Caki2 (cell line): ENCODE data around the gene MPPED2. TPM values are rescaled to one million over a fixed set of nuclear protein-coding genes. Genes with fewer than 3 reads are reported as not detected.

Source experiments
- DNase-seq: peaks from one replicate; pipeline ENCODE4 v3.0.0-alpha.2; 2015; ENCODE audit warnings: low read depth
- in situ Hi-C: cut with HindIII; loops from 2 replicates; pipeline ENCODE4 v1.10.0; 2016; ENCODE audit warnings: low sequenced_read_pairs, low pct_unique_long_range_greater_than_20kb, mixed read lengths
- total RNA-seq: library from RNA; depleted of rRNA; stranded (reverse); fragments of >200 nt; shearing (Covaris generic); gene quantifications from 2 replicates; pipeline ENCODE4 v1.2.3, GENCODE V29; 2014; ENCODE audit warnings: low replicate concordance

Gene MPPED2
- total RNA-seq, 1 experiment from 2014 or later: not detected

GRCh38 chr11:30406978-30407762 is 179.0 kb downstream of the MPPED2 start:
- DNase-seq: peak; percentile 12
- in situ Hi-C loops: no loop called here

- in situ Hi-C loops: no loop called here
- DNase-seq: no peak
Measured at GRCh38 chr11:30405385-30405784, 180.8 kb downstream of the MPPED2 start.

DNA sequence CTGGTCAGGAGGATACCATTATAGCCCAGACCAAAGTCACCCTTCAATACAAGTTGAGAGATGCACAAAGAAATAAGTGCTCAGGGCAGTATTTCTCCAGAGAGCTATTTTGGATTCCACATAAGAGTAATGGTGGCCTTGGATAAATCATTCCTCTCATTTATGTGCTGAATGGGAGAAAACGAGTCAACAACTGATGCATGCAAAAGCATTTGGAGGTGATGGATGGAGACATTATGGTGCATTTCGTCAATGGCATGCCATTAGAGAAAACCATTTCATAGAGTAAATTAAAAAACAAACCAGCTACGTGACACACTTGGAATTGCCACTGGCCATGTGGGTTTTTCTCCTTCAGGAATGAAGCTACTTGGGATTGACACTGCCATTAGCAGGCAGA is 182.0 kb downstream of the MPPED2 start:
- DNase-seq: no peak
- in situ Hi-C loops: no loop called here

GRCh38 chr11:30395751-30396150 is 190.4 kb downstream of the MPPED2 start:
- no peak for DNase-seq
- in situ Hi-C loops: no loop called here

GRCh38 chr11:30393012-30393411 is 193.1 kb downstream of the MPPED2 start:
- in situ Hi-C loops: no loop called here
- no peak for DNase-seq

DNA sequence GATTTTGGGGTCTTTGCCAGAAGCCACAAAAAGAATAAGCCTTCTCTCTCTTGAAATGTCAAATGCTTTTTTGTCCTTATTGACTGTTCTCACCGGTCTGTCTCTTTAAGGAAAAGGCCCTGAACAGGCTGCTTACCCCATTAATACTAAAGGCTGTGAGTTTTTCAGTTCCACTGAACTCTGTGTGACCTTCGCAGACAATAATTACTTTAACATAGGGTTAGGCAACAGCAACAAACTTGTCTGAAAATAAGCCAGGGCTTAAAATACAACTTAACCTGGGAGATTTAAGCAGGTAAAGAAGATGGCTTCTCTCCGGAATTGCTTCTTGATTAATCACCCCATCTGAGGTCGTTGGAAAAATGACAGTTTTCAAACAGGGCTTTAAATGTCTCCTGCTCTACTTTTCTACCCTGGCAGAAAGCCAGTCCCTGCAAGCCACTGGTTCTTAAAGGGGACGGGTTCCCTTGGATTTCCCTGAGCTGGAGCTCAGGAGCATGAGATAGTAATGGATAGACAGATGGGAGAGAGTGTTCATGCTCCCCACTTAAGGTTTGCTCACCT is 193.8 kb downstream of the MPPED2 start:
- in situ Hi-C loops: no loop called here
- DNase-seq: no peak

- in situ Hi-C loops: no loop called here
Measured at GRCh38 chr11:30388957-30389356, 197.2 kb downstream of the MPPED2 start.

GRCh38 chr11:30387891-30388861 is 198.0 kb downstream of the MPPED2 start:
- in situ Hi-C loops: no loop called here

More at GRCh38 chr11:30388957-30389356, 197.2 kb downstream of the MPPED2 start:
- no peak for DNase-seq

GRCh38 chr11:30381879-30382278 is 204.3 kb downstream of the MPPED2 start:
- DNase-seq: no peak
- in situ Hi-C loops: no loop called here

More at GRCh38 chr11:30387891-30388861, 198.0 kb downstream of the MPPED2 start:
- DNase-seq: no peak

DNA sequence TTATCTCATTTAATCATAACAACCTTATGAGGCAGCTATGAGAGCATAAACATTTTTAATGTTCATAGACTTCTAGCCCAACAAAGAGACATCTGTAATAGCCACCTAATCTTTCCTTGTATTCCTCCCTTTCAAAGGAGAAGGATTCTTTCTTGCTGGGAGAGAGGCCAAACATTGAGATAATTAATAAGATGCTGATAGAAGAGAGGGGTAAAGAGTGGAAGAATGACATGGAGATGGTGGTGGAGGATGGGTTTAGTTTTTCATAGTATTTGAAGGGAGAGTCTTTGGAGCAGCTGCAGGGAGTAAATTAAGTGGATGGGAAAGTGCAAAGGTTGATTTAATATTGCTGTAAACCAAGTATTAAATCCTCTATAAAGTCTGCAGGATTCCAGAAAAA is 205.3 kb downstream of the MPPED2 start:
- no peak for DNase-seq
- in situ Hi-C loops: no loop called here

DNA sequence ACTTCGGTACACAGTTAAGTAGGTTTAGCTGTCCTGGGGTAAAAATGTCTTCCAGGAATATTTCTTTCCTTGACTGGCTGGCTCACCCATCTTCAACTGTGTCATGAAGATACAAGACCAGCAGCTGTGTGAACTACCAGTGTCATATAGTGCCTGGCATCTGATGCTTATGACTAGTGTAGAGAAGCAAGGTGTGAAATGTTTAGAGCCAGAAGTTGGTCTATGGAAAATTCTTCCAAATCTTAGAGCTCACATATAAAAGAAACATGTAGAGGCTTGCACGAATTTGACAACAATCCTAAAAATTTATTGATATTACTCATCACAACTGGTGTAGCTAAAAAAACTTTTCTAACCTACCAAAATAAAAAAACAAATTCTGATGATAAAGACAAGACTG is 208.8 kb downstream of the MPPED2 start:
- no peak for DNase-seq
- in situ Hi-C loops: no loop called here

- in situ Hi-C loops: no loop called here
- DNase-seq: no peak
Measured at GRCh38 chr11:30370164-30370563, 216.0 kb downstream of the MPPED2 start.

DNA sequence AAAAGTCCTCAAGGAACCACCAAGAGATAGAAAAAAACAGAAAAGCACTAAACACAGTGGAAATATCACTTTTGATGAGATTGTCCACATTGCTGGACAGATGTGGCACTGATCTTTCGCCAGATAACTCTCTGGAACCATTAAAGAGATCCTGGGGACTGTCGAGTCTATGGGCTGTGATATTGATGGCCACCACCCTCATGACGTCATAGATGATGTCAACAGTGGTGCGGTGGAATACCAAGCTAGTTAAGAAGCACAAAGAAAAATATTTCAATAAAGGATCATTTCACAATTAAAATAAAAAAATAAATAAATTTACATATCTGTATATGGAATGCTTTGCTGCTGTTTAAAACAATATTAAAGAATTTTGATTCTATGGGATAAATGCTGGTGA is 217.8 kb downstream of the MPPED2 start:
- in situ Hi-C loops: no loop called here
- DNase-seq: no peak

GRCh38 chr11:30365793-30366517 is 220.2 kb downstream of the MPPED2 start:
- in situ Hi-C loops: no loop called here
- no peak for DNase-seq

GRCh38 chr11:30364837-30365482 is 221.2 kb downstream of the MPPED2 start:
- no peak for DNase-seq
- in situ Hi-C loops: no loop called here

- DNase-seq: no peak
- in situ Hi-C loops: no loop called here
Measured at GRCh38 chr11:30364139-30364836, 221.9 kb downstream of the MPPED2 start.

DNA sequence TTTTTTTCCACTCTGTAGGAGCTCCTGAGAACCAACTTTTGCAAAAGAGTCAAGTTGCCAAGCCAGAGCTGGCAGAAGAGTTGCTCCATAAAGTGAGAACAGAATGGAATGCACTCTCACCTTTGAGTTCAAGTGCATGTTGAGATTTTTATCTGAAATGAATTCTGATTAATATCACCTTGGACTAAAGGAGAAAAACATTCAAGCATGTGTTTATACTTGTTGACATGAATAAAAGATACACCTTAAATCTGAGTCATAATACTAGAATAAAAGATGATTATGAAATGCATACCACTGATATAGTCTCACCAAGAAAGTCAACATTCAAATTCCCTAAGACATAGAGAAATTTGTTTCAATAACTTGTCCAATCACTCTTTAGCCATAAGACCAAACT is 225.4 kb downstream of the MPPED2 start:
- DNase-seq: no peak
- in situ Hi-C loops: no loop called here
